IMR-90 (cell line): ENCODE data around the gene MYO1D. TPM values are rescaled to one million over a fixed set of nuclear protein-coding genes. Genes with fewer than 3 reads are reported as not detected.

Experiments
- ATAC-seq: fragments of 200-7000 bp; cut with Tn5 transposase; 2 replicates; pipeline ENCODE4 v1.9.1; 2020; ENCODE audit warnings: low read depth, mild to moderate bottlenecking, moderate library complexity
- BruUV-seq: library from RNA; stranded (reverse); fragments of 400-500 nt; replicated peaks from 2 replicates; lab custom pipeline; 2021; lab: Mats Ljungman, UMichigan
- CTCF ChIA-PET: fragments of 300-600 bp; formaldehyde crosslinking; extraction: SDS; loops from one replicate; lab custom pipeline; 2021; ENCODE audit warnings: antibody characterized with exemption; lab: Yijun Ruan, JAX
- POLR2A ChIA-PET: fragments of 300-600 bp; sonication (Branson Sonifier 250); formaldehyde crosslinking; loops from one replicate; lab custom pipeline; 2022; ENCODE audit warnings: antibody characterized with exemption; ENCODE audit not compliant: unreplicated experiment; lab: Charles Lee
- DNase-seq: peaks from one replicate; pipeline ENCODE4 v3.0.0; 2013
- H2AFZ ChIP-seq: replicated peaks from 2 replicates; pipeline ENCODE3; 2013; ENCODE audit warnings: low read length, mild to moderate bottlenecking; ENCODE audit not compliant: poor library complexity
- H2AK5ac ChIP-seq: 2 replicates; pipeline ENCODE4 v1.6.1; 2013; ENCODE audit warnings: low read depth, low read length, inconsistent platforms
- H2AK9ac ChIP-seq: replicated peaks from 2 replicates; pipeline ENCODE3; 2013; ENCODE audit warnings: mild to moderate bottlenecking, low read depth, low read length, moderate library complexity; ENCODE audit not compliant: poor library complexity
- H2BK120ac ChIP-seq: 2 replicates; pipeline ENCODE4 v1.6.1; 2013; ENCODE audit warnings: low read depth, low read length, inconsistent platforms
- H2BK15ac ChIP-seq: 3 replicates; pipeline ENCODE4 v1.6.1; 2013; ENCODE audit warnings: low read depth, low read length, inconsistent platforms
- H2BK20ac ChIP-seq: 2 replicates; pipeline ENCODE4 v1.6.1; 2013; ENCODE audit warnings: low read depth, mild to moderate bottlenecking, inconsistent platforms, low read length, moderate library complexity
- H2BK5ac ChIP-seq: 2 replicates; pipeline ENCODE4 v1.6.1; 2013; ENCODE audit warnings: mild to moderate bottlenecking, low read depth, low read length, inconsistent platforms; ENCODE audit not compliant: poor library complexity, severe bottlenecking
- H3K14ac ChIP-seq: replicated peaks from 2 replicates; pipeline ENCODE4 v1.6.1; 2013; ENCODE audit warnings: low read depth, low read length, inconsistent platforms
- H3K18ac ChIP-seq: 2 replicates; pipeline ENCODE4 v1.6.1; 2013; ENCODE audit warnings: low read depth, low read length, control low read depth
- H3K23ac ChIP-seq: 2 replicates; pipeline ENCODE4 v1.6.1; 2013; ENCODE audit warnings: low read depth, low read length, inconsistent platforms
- H3K27ac ChIP-seq: 2 replicates; pipeline ENCODE4 v1.5.1; 2013; ENCODE audit warnings: mild to moderate bottlenecking, control low read depth, low read length; ENCODE audit not compliant: insufficient read depth
- H3K27me3 ChIP-seq: 2 replicates; pipeline ENCODE4 v1.6.1; 2013; ENCODE audit warnings: low read length; ENCODE audit not compliant: control insufficient read depth, insufficient read depth
- H3K36me3 ChIP-seq: 2 replicates; pipeline ENCODE4 v1.6.1; 2013; ENCODE audit warnings: low read length, mixed read lengths; ENCODE audit not compliant: control insufficient read depth, insufficient read depth
- H3K4ac ChIP-seq: 2 replicates; pipeline ENCODE4 v1.6.1; 2013; ENCODE audit warnings: low read depth, low read length, inconsistent platforms
- H3K4me1 ChIP-seq: 2 replicates; pipeline ENCODE4 v1.6.1; 2013; ENCODE audit warnings: low read length, mixed read lengths; ENCODE audit not compliant: control insufficient read depth, insufficient read depth
- H3K4me2 ChIP-seq: 2 replicates; pipeline ENCODE4 v1.6.1; 2013; ENCODE audit warnings: low read depth, mild to moderate bottlenecking, control low read depth, low read length, moderate library complexity
- H3K4me3 ChIP-seq: 2 replicates; pipeline ENCODE4 v1.5.1; 2013; ENCODE audit warnings: low read depth, mild to moderate bottlenecking, control low read depth, low read length, moderate library complexity; ENCODE audit not compliant: insufficient read depth
- H3K56ac ChIP-seq: 2 replicates; pipeline ENCODE4 v1.6.1; 2013; ENCODE audit warnings: low read length, inconsistent platforms; ENCODE audit not compliant: insufficient read depth; ENCODE audit errors: extremely low read depth
- H3K79me1 ChIP-seq, 2 experiments: 2 replicates each; pipeline ENCODE4 v1.6.1; 2013; ENCODE audit warnings: low read length in 2 of 2, inconsistent platforms in 1 of 2, low read depth in 1 of 2
- H3K9ac ChIP-seq: 2 replicates; pipeline ENCODE4 v1.6.1; 2013; ENCODE audit warnings: low read depth, low read length, control low read depth
- H3K9me1 ChIP-seq: 2 replicates; pipeline ENCODE4 v1.6.1; 2013; ENCODE audit warnings: low read length, inconsistent platforms; ENCODE audit not compliant: insufficient read depth
- H3K9me3 ChIP-seq: 2 replicates; pipeline ENCODE4 v1.6.1; 2013; ENCODE audit warnings: low read length; ENCODE audit not compliant: control insufficient read depth, insufficient read depth
- H4K20me1 ChIP-seq: 2 replicates; pipeline ENCODE4 v1.6.1; 2013; ENCODE audit warnings: low read length, inconsistent platforms; ENCODE audit not compliant: insufficient read depth
- H4K5ac ChIP-seq: 2 replicates; pipeline ENCODE4 v1.6.1; 2013; ENCODE audit warnings: mild to moderate bottlenecking, low read depth, low read length, control low read depth
- H4K8ac ChIP-seq, 2 experiments: 2 replicates each; pipeline ENCODE4 v1.6.1; 2013; ENCODE audit warnings: low read depth in 2 of 2, low read length in 2 of 2, control low read depth in 1 of 2, inconsistent platforms in 1 of 2
- H4K91ac ChIP-seq: 2 replicates; pipeline ENCODE4 v1.6.1; 2013; ENCODE audit warnings: low read depth, low read length, inconsistent platforms; ENCODE audit not compliant: insufficient read depth
- BHLHE40 ChIP-seq: fragments of 150-350 bp; IDR thresholded peaks from 2 replicates; pipeline ENCODE4 v1.6.1; 2016; ENCODE audit warnings: mild to moderate bottlenecking, low read depth, low read length
- CEBPB ChIP-seq: IDR thresholded peaks from 2 replicates; pipeline ENCODE4 v1.6.1; 2012; ENCODE audit warnings: low read depth, low read length, improper control_type of control experiment
- CTCF ChIP-seq: conservative IDR thresholded peaks from 2 replicates; pipeline ENCODE4 v1.5.1; 2012; ENCODE audit warnings: mild to moderate bottlenecking, low read depth, low read length, improper control_type of control experiment
- FOS ChIP-seq: fragments of 150-350 bp; IDR thresholded peaks from 2 replicates; pipeline ENCODE4 v1.6.1; 2016; ENCODE audit warnings: low read depth, low read length
- MAZ ChIP-seq: IDR thresholded peaks from 2 replicates; pipeline ENCODE4 v1.6.1; 2012; ENCODE audit warnings: low read depth, mild to moderate bottlenecking, low read length, improper control_type of control experiment, moderate library complexity, borderline replicate concordance
- NFE2L2 ChIP-seq: fragments of 150-350 bp; IDR thresholded peaks from 2 replicates; pipeline ENCODE4 v1.6.1; 2016; ENCODE audit warnings: low read depth, mild to moderate bottlenecking, low read length
- POLR2A ChIP-seq: IDR thresholded peaks from 2 replicates; pipeline ENCODE4 v1.6.1; 2012; ENCODE audit warnings: mild to moderate bottlenecking, low read depth, low read length
- RAD21 ChIP-seq: IDR thresholded peaks from 2 replicates; pipeline ENCODE4 v1.6.1; 2012; ENCODE audit warnings: low read length, improper control_type of control experiment
- RFX5 ChIP-seq: IDR thresholded peaks from 2 replicates; pipeline ENCODE4 v1.8.0; 2012; ENCODE audit warnings: low read depth, mild to moderate bottlenecking, low read length, moderate library complexity
- WGBS, 2 experiments: methylation state at CpG; one replicate each; pipeline versions ENCODE4 v1.1.5 to v1.1.7; 2013; ENCODE audit warnings: missing lambda C conversion rate in 2 of 2; ENCODE audit not compliant: insufficient read length in 1 of 2; ENCODE audit errors: extremely low coverage in 2 of 2; 5-methylcytosine and 5-hydroxymethylcytosine counted together
- dilution Hi-C: fragments of 300-500 bp; cut with HindIII; formaldehyde crosslinking; loops from one replicate; pipeline ENCODE4 v1.14.3; 2018; ENCODE audit warnings: low sequenced_read_pairs; ENCODE audit not compliant: unreplicated experiment
- in situ Hi-C: fragments of 300-500 bp; cut with MboI; formaldehyde crosslinking; loops from 3 replicates; pipeline ENCODE4 v1.14.3; 2019; ENCODE audit warnings: low sequenced_read_pairs, inconsistent platforms, mixed read lengths
- intact Hi-C: fragments of 100-400 bp; cut with micrococcal nuclease; formaldehyde crosslinking; loops from 2 replicates; pipeline ENCODE4 v1.10.0; 2022
- polyA plus RNA-seq, 3 experiments: library from polyadenylated mRNA; depleted of rRNA; stranded (reverse); fragments of >200 nt; gene quantifications; 2 replicates each; pipeline ENCODE4 v1.2.3, GENCODE V29; 2012; ENCODE audit warnings: low replicate concordance in 1 of 3
- total RNA-seq: library from RNA; depleted of rRNA; stranded (reverse); fragments of >200 nt; gene quantifications from 2 replicates; pipeline ENCODE4 v1.2.3, GENCODE V29; 2012

The MYO1D gene
- total and polyA plus RNA-seq, 2 of the 4 experiments (the other 2 are of a cell fraction), result 0.63 to 0.90 TPM

- no CpG with 5 or more reads among the region's 6 CpGs for WGBS, 2 experiments
- no peak overlapping the region for H3K27ac ChIP-seq
- no peak overlapping the region for H3K4me3 ChIP-seq
- ATAC-seq (no peak), DNase-seq (no peak)
- no peak overlapping the region for H3K4ac ChIP-seq
- no peak overlapping the region for H2AK5ac ChIP-seq
- no peak overlapping the region for H2AFZ ChIP-seq
- H3K56ac ChIP-seq, result no peak overlapping the region
- dilution Hi-C loops (no loop called here), in situ Hi-C loops (no loop called here), intact Hi-C loops (no loop called here)
- H2AK9ac ChIP-seq, result no peak overlapping the region
- no peak overlapping the region for H3K4me2 ChIP-seq
- no peak overlapping the region for H3K9ac ChIP-seq
- no peaks in the 10 kb centered on the region for H3K9me3 ChIP-seq
- no peak overlapping the region for H3K18ac ChIP-seq
- no peaks in the 10 kb centered on the region for H3K27me3 ChIP-seq
- no peak overlapping the region for H2BK120ac ChIP-seq
- CTCF ChIA-PET, result no interaction called here
- no peak overlapping the region for H3K14ac ChIP-seq
- H2BK5ac ChIP-seq, result no peak overlapping the region
- H3K4me1 ChIP-seq, result no peaks in the 10 kb centered on the region
- no TSS peak for BruUV-seq
- POLR2A ChIA-PET, result no interaction called here
- no peak overlapping the region for H4K5ac ChIP-seq
- no peak overlapping the region for H3K23ac ChIP-seq
- H3K9me1 ChIP-seq, result no peaks in the 10 kb centered on the region
- no peak for TF ChIP-seq FOS
- TF ChIP-seq NFE2L2, result no peak
- no peak for TF ChIP-seq MAZ
- no peak for TF ChIP-seq CTCF
- no peak for TF ChIP-seq RAD21
- TF ChIP-seq RFX5, result no peak
- no peak for TF ChIP-seq CEBPB
- TF ChIP-seq POLR2A, result no peak
- no peak for TF ChIP-seq BHLHE40
- no peaks in the 10 kb centered on the region for H3K36me3 ChIP-seq
- no peak overlapping the region for H4K8ac ChIP-seq
- H3K79me1 ChIP-seq, result no peaks in the 10 kb centered on the region
- H2BK20ac ChIP-seq, result no peak overlapping the region
- no peak overlapping the region for H4K91ac ChIP-seq
- no peaks in the 10 kb centered on the region for H4K20me1 ChIP-seq
- H2BK15ac ChIP-seq, result no peak overlapping the region
Measured at GRCh38 chr17:32610943-32611342, 266.0 kb downstream of the MYO1D start.
